H1 (cell line): ENCODE measurements around the gene CFAP91. TPM values are rescaled to one million over a fixed set of nuclear protein-coding genes. Genes with fewer than 3 reads are reported as not detected.

Experiments
- BACH1 ChIP-seq: IDR thresholded peaks from 2 replicates; pipeline ENCODE4 v1.6.1; 2012; ENCODE audit warnings: low read length, improper control_type of control experiment
- BCL11A ChIP-seq, 2 experiments: IDR thresholded peaks; one replicate each; pipeline ENCODE4 v1.6.1; 2011; ENCODE audit warnings: low read depth in 2 of 2, low read length in 2 of 2, mild to moderate bottlenecking in 2 of 2
- CHD1 ChIP-seq: IDR thresholded peaks from 2 replicates; pipeline ENCODE4 v1.6.1; 2012; ENCODE audit warnings: low read depth, low read length, improper control_type of control experiment
- CTBP2 ChIP-seq: IDR thresholded peaks from 2 replicates; pipeline ENCODE4 v1.7.0; 2011; ENCODE audit warnings: borderline replicate concordance, mild to moderate bottlenecking, moderate library complexity, mixed read lengths, low read length; ENCODE audit not compliant: insufficient read depth, insufficient read length
- HDAC6 ChIP-seq: IDR thresholded peaks from one replicate; pipeline ENCODE4 v1.7.1; 2012; ENCODE audit warnings: low read depth, mild to moderate bottlenecking, inconsistent platforms, low read length, moderate library complexity
- JUN ChIP-seq: IDR thresholded peaks from 2 replicates; pipeline ENCODE4 v1.6.1; 2011; ENCODE audit warnings: low read depth, mild to moderate bottlenecking, improper control_type of control experiment, low read length
- RFX5 ChIP-seq: IDR thresholded peaks from 2 replicates; pipeline ENCODE4 v1.6.1; 2011; ENCODE audit warnings: low read depth, low read length, improper control_type of control experiment, borderline replicate concordance
- polyA plus RNA-seq, 7 experiments: library from polyadenylated mRNA; depleted of rRNA in 3 of 7; stranded (reverse) in 5 of 7; unstranded in 2 of 7; fragments of >200 nt in 5 of 7; fragments of 200-250 nt in 2 of 7; gene quantifications; 1 replicate in 5 of 7; 2 replicates in 1 of 7; 4 replicates in 1 of 7; pipeline versions ENCODE4 v1.2.1 to v1.2.3, GENCODE V29; 2011 to 2013; ENCODE audit warnings: missing spikeins in 2 of 7, mixed read lengths in 2 of 7
- total RNA-seq: library from RNA; stranded (reverse); fragmentation: NEBNext Ultra II Directional; extraction: Animal tissue kit (Norgen Biotek cat#: 25700); gene quantifications from 2 replicates; pipeline ENCODE4 v1.2.1, GENCODE V29; 2021

The CFAP91 gene
- total and polyA plus RNA-seq, 2 of the 8 experiments (the other 6 are each of a cell fraction or from before 2014, with no cell fraction given) = 5.4 to 7.4 TPM

- TF ChIP-seq JUN (no peak), BACH1 (no peak), HDAC6 (no peak), RFX5 (no peak), CTBP2 (no peak), CHD1 (no peak), BCL11A (IDR thresholded peaks at IDR 0.05; ENCODE audit: low read depth in 2 of 2, low read length in 2 of 2) (no peak)
Observed at GRCh38 chr3:119700269-119700919, 2.4 kb upstream of the CFAP91 start (continued).
